ENCODE data around the gene KCNQ1OT1.

Gene KCNQ1OT1

GRCh38 chr11:2694995-2695939 is 4.5 kb downstream of the KCNQ1OT1 start:
- TF ChIP-seq, protein P1, sequence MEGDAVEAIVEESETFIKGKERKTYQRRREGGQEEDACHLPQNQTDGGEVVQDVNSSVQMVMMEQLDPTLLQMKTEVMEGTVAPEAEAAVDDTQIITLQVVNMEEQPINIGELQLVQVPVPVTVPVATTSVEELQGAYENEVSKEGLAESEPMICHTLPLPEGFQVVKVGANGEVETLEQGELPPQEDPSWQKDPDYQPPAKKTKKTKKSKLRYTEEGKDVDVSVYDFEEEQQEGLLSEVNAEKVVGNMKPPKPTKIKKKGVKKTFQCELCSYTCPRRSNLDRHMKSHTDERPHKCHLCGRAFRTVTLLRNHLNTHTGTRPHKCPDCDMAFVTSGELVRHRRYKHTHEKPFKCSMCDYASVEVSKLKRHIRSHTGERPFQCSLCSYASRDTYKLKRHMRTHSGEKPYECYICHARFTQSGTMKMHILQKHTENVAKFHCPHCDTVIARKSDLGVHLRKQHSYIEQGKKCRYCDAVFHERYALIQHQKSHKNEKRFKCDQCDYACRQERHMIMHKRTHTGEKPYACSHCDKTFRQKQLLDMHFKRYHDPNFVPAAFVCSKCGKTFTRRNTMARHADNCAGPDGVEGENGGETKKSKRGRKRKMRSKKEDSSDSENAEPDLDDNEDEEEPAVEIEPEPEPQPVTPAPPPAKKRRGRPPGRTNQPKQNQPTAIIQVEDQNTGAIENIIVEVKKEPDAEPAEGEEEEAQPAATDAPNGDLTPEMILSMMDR (conservative IDR thresholded peaks at IDR 0.05; ENCODE audit: low read depth, low read length), result no peak
- H3K4me3 ChIP-seq (ENCODE audit: low read depth, low read length), result no peak overlapping the region
- no peak for DNase-seq (ENCODE audit: low read depth)

- H3K4me3 ChIP-seq (ENCODE audit: low read depth, low read length), result no peak overlapping the region
- no peak for DNase-seq (ENCODE audit: low read depth)
- TF ChIP-seq, protein P1 (conservative IDR thresholded peaks at IDR 0.05; ENCODE audit: low read depth, low read length), result no peak
These were observed 5.3 kb downstream of the KCNQ1OT1 start for GRCh38 chr11:2694495-2694894.

GRCh38 chr11:2693271-2694261 is 6.2 kb downstream of the KCNQ1OT1 start:
- DNase-seq (ENCODE audit: low read depth), result no peak
- H3K4me3 ChIP-seq (ENCODE audit: low read depth, low read length), result no peak overlapping the region
- TF ChIP-seq, protein P1 (conservative IDR thresholded peaks at IDR 0.05; ENCODE audit: low read depth, low read length), result no peak

- TF ChIP-seq, protein P1 (conservative IDR thresholded peaks at IDR 0.05; ENCODE audit: low read depth, low read length), result peak; percentile 42
- DNase-seq (ENCODE audit: low read depth), result peak; percentile 13
These were observed 7.6 kb downstream of the KCNQ1OT1 start for GRCh38 chr11:2691991-2692875.

DNA sequence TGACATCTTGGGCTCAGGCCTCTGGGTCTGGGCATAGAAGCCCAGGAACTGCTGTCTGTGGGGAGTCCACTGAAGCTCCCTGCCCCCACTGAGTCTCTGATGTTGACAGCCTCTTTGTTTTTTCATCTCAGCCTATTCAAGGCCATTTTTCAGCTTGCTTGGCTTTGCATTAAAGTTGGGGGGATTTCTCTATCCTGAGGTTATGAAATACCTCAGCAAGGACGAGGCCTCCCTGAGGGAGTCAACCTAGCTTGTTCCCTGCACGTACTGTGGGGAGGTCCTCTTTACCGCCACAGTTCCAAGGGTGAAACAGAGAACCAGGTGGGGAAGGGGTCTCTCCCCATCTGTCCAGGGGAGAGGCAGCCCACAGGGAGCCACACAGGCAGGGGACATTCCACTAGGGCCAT is 8.4 kb downstream of the KCNQ1OT1 start:
- TF ChIP-seq, protein P1 (conservative IDR thresholded peaks at IDR 0.05; ENCODE audit: low read depth, low read length), result no peak
- DNase-seq (ENCODE audit: low read depth), result no peak

More at GRCh38 chr11:2691991-2692875, 7.6 kb downstream of the KCNQ1OT1 start:
- no peak overlapping the region for H3K4me3 ChIP-seq (ENCODE audit: low read depth, low read length)

More for the DNA sequence above, 8.4 kb downstream of the KCNQ1OT1 start:
- H3K4me3 ChIP-seq (ENCODE audit: low read depth, low read length), result no peak overlapping the region
